Omental fat pad (tissue), 4 donors: ENCODE measurements around the gene ATP8A2. TPM values are rescaled to one million over a fixed set of nuclear protein-coding genes. Genes with fewer than 3 reads are reported as not detected.

Source experiments
- ATAC-seq: fragments of 150-250 bp; one replicate; pipeline ENCODE4 v1.9.1; 2016; ENCODE audit warnings: mild to moderate bottlenecking, moderate library complexity; ENCODE audit not compliant: low FRiP score
- DNase-seq: peaks from one replicate; pipeline ENCODE4 v3.0.0-alpha.2; 2019; ENCODE audit warnings: low spot score
- total RNA-seq, 4 donors: library from RNA; depleted of rRNA; stranded (reverse); fragments of >200 nt; gene quantifications; one replicate each; pipeline ENCODE4 v1.1.0, GENCODE V29; 2016
- TF ChIP-seq, protein P1 (sequence below), 3 donors: fragments of 450-650 bp; IDR thresholded peaks; one replicate each; pipeline ENCODE4 v1.5.1; 2016 to 2017; ENCODE audit warnings: antibody characterized with exemption in 3 of 3, mild to moderate bottlenecking in 3 of 3, moderate library complexity in 2 of 3

Gene ATP8A2
- total RNA-seq, 4 donors from 2014 or later, result 0.16 to 0.19 TPM; not detected in 2

DNA sequence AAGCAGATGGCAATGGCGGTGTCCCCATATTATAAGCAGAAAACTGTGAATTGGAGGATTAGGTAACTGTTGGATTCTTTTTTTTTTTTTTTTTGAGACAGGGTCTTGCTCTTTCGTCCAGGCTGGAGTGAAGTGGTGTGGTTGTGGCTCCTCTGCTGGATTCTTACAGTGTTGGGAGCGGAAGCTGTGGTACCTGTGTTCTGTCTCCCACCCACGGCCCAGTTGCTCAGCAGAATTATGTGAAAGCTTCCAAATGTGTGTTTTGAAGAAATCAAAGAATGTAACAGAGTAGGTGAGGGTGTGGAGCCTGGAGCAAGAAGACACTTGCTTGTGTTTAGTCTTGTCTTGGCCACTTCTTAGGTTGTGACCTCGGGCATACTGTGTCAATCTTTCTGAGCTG lies 384.5 kb downstream of the ATP8A2 start:
- TF ChIP-seq, protein P1, sequence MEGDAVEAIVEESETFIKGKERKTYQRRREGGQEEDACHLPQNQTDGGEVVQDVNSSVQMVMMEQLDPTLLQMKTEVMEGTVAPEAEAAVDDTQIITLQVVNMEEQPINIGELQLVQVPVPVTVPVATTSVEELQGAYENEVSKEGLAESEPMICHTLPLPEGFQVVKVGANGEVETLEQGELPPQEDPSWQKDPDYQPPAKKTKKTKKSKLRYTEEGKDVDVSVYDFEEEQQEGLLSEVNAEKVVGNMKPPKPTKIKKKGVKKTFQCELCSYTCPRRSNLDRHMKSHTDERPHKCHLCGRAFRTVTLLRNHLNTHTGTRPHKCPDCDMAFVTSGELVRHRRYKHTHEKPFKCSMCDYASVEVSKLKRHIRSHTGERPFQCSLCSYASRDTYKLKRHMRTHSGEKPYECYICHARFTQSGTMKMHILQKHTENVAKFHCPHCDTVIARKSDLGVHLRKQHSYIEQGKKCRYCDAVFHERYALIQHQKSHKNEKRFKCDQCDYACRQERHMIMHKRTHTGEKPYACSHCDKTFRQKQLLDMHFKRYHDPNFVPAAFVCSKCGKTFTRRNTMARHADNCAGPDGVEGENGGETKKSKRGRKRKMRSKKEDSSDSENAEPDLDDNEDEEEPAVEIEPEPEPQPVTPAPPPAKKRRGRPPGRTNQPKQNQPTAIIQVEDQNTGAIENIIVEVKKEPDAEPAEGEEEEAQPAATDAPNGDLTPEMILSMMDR (IDR thresholded peaks at IDR 0.05), result no peak
- DNase-seq, result no peak
- ATAC-seq, result no peak

DNA sequence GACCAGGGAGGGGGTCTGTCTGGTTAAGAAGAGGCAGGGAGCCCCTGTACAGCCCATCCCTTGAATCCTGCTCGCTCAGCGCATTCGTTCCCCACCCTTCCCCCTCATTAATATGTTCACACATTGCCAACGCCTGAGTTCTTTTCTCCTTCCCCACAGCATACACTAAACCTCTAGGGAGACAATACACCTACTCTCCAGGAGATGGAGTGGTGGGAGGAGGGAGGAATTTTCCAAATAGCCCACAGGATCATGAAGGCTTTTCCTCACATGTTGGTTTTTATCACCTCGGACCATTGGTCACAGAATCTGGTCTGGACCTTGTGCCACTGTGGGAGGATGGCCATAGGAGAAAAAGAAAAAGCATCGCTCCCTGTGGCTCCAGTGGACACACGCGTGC lies 385.1 kb downstream of the ATP8A2 start:
- ATAC-seq (no peak), DNase-seq (no peak)
- TF ChIP-seq, protein P1 (IDR thresholded peaks at IDR 0.05), result no peak

DNA sequence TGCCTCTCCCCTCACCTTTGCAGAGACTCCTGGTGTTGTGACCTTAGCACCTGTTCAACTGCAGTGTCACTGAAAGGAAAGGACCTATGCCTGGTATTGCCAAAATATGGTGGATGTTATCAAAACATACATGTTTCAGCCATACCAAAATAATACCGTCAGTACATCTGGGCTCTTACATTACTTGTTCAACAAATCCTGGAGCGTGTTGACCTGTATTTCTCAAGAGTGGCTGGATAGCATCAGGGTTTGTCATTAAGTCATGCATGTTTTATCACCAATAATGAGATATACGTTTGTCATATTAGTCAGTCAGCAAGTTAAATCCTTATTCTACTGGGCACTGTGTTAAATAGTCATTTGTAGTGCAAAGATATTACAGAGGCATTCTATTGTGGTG lies 389.3 kb downstream of the ATP8A2 start:
- TF ChIP-seq, protein P1 (IDR thresholded peaks at IDR 0.05), result no peak
- ATAC-seq (no peak), DNase-seq (no peak)

DNA sequence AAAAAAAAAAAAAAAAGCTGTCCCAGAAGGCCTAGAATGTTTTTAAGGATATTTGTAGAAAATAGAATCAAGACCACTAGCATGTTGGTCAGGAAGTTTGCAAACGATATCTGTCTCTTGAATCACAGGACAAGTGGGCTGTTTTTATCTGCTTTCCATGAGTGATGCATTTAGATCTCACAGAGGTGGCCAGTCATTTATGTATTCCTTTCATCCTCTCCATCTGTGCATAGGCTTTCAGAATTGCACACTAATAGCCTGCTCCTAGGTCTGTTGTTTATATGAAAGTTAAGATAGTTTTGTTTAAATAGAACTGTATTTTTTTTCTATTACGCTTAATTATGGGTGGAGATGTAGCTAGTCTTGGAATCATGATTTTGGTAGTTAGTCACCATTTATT lies 390.5 kb downstream of the ATP8A2 start:
- TF ChIP-seq, protein P1 (IDR thresholded peaks at IDR 0.05), result no peak
- ATAC-seq, result no peak

DNA sequence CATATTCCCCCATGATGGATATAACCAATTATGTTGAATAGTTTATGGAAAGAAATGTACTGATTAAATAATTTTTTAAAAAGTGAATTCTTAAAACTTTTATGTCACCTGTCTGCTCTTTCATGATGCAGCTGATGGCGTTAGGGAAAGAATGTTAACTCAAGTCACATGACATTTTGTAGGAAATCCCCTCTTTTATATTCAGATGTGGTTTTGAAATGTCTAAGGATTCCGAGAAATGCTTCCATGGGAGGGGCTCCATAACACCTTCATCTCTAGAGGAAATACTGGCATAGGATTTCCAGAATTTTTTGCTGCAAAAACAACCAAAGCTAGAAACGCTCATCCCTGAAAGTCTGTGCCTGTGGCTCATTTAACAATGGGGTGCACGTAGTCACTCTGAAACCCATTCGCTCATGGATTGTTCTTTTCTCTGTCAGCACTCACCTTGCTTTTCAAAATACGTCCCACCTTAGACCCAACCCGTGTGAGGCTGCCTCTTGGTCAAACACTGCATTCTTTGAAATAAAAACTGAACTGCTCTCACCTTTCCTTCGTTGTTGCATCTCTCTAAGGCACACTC lies 391.1 kb downstream of the ATP8A2 start:
- no peak for DNase-seq
- ATAC-seq, result no peak
- TF ChIP-seq, protein P1 (IDR thresholded peaks at IDR 0.05), result no peak

More for the DNA sequence above, 390.5 kb downstream of the ATP8A2 start:
- DNase-seq, result no peak

DNA sequence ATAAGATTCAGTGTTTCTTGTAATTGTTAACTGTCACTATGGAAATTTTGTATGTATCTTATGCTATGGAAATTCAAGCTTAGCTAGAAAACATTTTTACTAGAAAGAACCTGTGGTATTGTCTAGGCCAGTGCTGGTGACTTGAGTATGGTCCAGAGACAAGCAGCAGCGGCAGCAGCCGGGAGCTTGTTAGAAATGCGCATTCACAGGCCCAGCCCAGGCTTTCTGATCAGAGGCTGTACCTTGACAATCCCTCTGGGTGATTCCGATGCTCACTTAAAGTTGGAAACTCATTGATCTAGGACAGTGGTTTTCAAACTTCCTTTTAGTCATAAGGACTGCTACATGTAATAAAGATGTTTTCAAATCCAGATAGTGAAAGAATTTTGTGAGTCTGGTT lies 392.6 kb downstream of the ATP8A2 start:
- TF ChIP-seq, protein P1 (IDR thresholded peaks at IDR 0.05), result no peak
- DNase-seq (no peak), ATAC-seq (no peak)

DNA sequence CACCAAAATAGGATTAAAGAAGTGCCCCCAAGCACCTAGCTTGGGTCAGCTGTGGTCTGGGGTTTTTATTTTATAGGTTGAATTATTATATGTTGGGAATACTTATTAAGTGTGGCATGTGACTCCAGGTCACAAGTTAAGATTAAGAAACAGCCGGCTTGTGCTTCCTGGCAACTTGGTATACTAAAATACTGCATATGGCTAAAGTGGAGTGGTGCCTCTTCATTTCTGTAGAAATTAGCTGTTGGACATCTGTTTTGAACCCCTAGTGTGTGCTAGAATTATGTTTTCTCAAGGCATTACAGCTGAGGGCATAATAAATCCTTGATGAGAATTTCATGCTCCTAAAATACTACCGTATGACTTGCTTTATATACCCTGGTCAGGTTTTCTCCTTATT lies 393.5 kb downstream of the ATP8A2 start:
- no peak for DNase-seq
- TF ChIP-seq, protein P1 (IDR thresholded peaks at IDR 0.05), result no peak
- no peak for ATAC-seq
